Astrocyte of the spinal cord (primary cell): ENCODE results near the gene FLOT2.

Experiments used
- DNase-seq: peaks from one replicate; pipeline ENCODE4 v3.0.0; 2011; ENCODE audit warnings: low read depth, low spot score
- H3K4me3 ChIP-seq: 2 replicates; pipeline ENCODE4 v1.5.1; 2011; ENCODE audit warnings: low read depth, mild to moderate bottlenecking, low read length, moderate library complexity
- CTCF ChIP-seq: IDR thresholded peaks from 2 replicates; pipeline ENCODE4 v1.5.1; 2012; ENCODE audit warnings: low read depth, mild to moderate bottlenecking, low read length, inconsistent platforms
- in situ Hi-C: cut with HindIII; loops from 2 replicates; pipeline ENCODE4 v1.10.0; 2017; ENCODE audit warnings: low sequenced_read_pairs

FLOT2 gene

GRCh38 chr17:28896884-28897768 lies at the start of gene FLOT2:
Gene FLOT2 (minus strand): TSS chr17:28897733. CDS start chr17:28897574, 159 bp downstream.
- DNase-seq: peak; percentile 13
- TF ChIP-seq CTCF: peak; percentile 14
- H3K4me3 ChIP-seq: peak within 1 kb of the TSS; percentile 76
- in situ Hi-C loops: no loop called here

- no peak for TF ChIP-seq CTCF
- DNase-seq: peak; percentile 92
- in situ Hi-C loops: no loop called here
- no peak overlapping the region for H3K4me3 ChIP-seq
These were observed 48.7 kb upstream of the FLOT2 start for GRCh38 chr17:28946239-28946638.

GRCh38 chr17:28944862-28945741 lies 47.6 kb upstream of the FLOT2 start:
- peak; percentile 63 for DNase-seq
- in situ Hi-C loops: no loop called here
- TF ChIP-seq CTCF: no peak
- H3K4me3 ChIP-seq: no peak overlapping the region

GRCh38 chr17:28944343-28944742 lies 46.8 kb upstream of the FLOT2 start:
- TF ChIP-seq CTCF: no peak
- H3K4me3 ChIP-seq: no peak overlapping the region
- in situ Hi-C loops: no loop called here
- DNase-seq: no peak

- TF ChIP-seq CTCF: no peak
- no peak overlapping the region for H3K4me3 ChIP-seq
- no peak for DNase-seq
- in situ Hi-C loops: no loop called here
These were observed 45.4 kb upstream of the FLOT2 start for GRCh38 chr17:28942925-28943324.

GRCh38 chr17:28941251-28941650 lies 43.7 kb upstream of the FLOT2 start:
- DNase-seq: no peak
- TF ChIP-seq CTCF: no peak
- in situ Hi-C loops: no loop called here
- no peak overlapping the region for H3K4me3 ChIP-seq
